Measurements from ENCODE around the gene ZNF626.
"Not testable (repeated sequence)": the region's sequence is repeated elsewhere in the genome, so short reads cannot be mapped to it uniquely, and the experiment has no call there.

Gene ZNF626
- total RNA-seq: 14.8 to 20.4 reads per million in 2 donors

- DNase-seq: peak; percentile 14
Measured at GRCh38 chr19:20661150-20661819, at the start of gene ZNF626. ZNF626 (minus strand) TSS chr19:20661571; CDS start chr19:20661446, 125 bp downstream.

GRCh38 chr19:20669263-20669662 is 7.9 kb upstream of the ZNF626 start:
- DNase-seq: no peak

GRCh38 chr19:20667281-20667680 is 5.9 kb upstream of the ZNF626 start:
- DNase-seq: no peak

GRCh38 chr19:20664901-20665781 is 3.8 kb upstream of the ZNF626 start:
- no peak for DNase-seq

- DNase-seq: not testable (repeated sequence)
Measured at GRCh38 chr19:20664475-20664874, 3.1 kb upstream of the ZNF626 start.

GRCh38 chr19:20662421-20663105 is 1.2 kb upstream of the ZNF626 start:
- no peak for DNase-seq

- no peak for DNase-seq
Measured at GRCh38 chr19:20660473-20661140, 764 bp downstream of the ZNF626 start.

- DNase-seq: no peak
Measured at GRCh38 chr19:20640545-20640944, 20.8 kb downstream of the ZNF626 start.

GRCh38 chr19:20640023-20640422 is 21.3 kb downstream of the ZNF626 start:
- no peak for DNase-seq

- not testable (repeated sequence) for DNase-seq
Measured at GRCh38 chr19:20624560-20624959, 36.8 kb downstream of the ZNF626 start.

GRCh38 chr19:20616071-20616470 is 45.3 kb downstream of the ZNF626 start:
- no peak for DNase-seq

GRCh38 chr19:20614971-20615370 is 46.4 kb downstream of the ZNF626 start:
- DNase-seq: not testable (repeated sequence)

GRCh38 chr19:20612711-20613316 is 48.6 kb downstream of the ZNF626 start:
- no peak for DNase-seq

GRCh38 chr19:20611866-20612265 is 49.5 kb downstream of the ZNF626 start:
- DNase-seq: no peak

GRCh38 chr19:20607943-20608342 is 53.4 kb downstream of the ZNF626 start:
- no peak for DNase-seq

Measured in activated gamma-delta T cell (primary cell).